RWPE2 (cell line): ENCODE results near the gene RPL7A.

ENCODE experiments used
- ATAC-seq: fragments of 200-7000 bp; cut with Tn5 transposase; 3 replicates; pipeline ENCODE4 v1.9.1; 2021; ENCODE audit warnings: low read depth
- DNase-seq: peaks from one replicate; pipeline ENCODE4 v3.0.0-alpha.2; 2020; ENCODE audit warnings: low spot score
- H3K27ac ChIP-seq: fragments of 450-650 bp; 2 replicates; pipeline ENCODE4 v1.5.1; 2017; ENCODE audit warnings: mild to moderate bottlenecking; ENCODE audit not compliant: poor library complexity, severe bottlenecking
- H3K27me3 ChIP-seq: fragments of 250-450 bp; sonication (Bioruptor Pico); 2 replicates; pipeline ENCODE4 v1.5.1; 2021; ENCODE audit warnings: mild to moderate bottlenecking, moderate library complexity; ENCODE audit not compliant: insufficient read depth, poor library complexity, severe bottlenecking
- H3K36me3 ChIP-seq: fragments of 250-450 bp; sonication (Bioruptor Pico); 2 replicates; pipeline ENCODE4 v1.5.1; 2020; ENCODE audit warnings: low read depth, mild to moderate bottlenecking, moderate library complexity
- H3K4me1 ChIP-seq: fragments of 250-450 bp; sonication (Bioruptor Pico); 2 replicates; pipeline ENCODE4 v1.5.1; 2021; ENCODE audit warnings: mild to moderate bottlenecking, moderate library complexity; ENCODE audit not compliant: insufficient read depth, poor library complexity, severe bottlenecking
- H3K4me3 ChIP-seq: fragments of 250-450 bp; sonication (Bioruptor Pico); 2 replicates; pipeline ENCODE4 v1.5.1; 2021; ENCODE audit warnings: mild to moderate bottlenecking, moderate library complexity; ENCODE audit not compliant: severe bottlenecking
- H3K9me3 ChIP-seq: fragments of 250-450 bp; sonication (Bioruptor Pico); 2 replicates; pipeline ENCODE4 v1.5.1; 2021; ENCODE audit warnings: mild to moderate bottlenecking, moderate library complexity; ENCODE audit not compliant: severe bottlenecking
- CTCF ChIP-seq: fragments of 450-650 bp; IDR thresholded peaks from one replicate; pipeline ENCODE4 v1.5.1; 2017; ENCODE audit warnings: mild to moderate bottlenecking, moderate library complexity; ENCODE audit not compliant: poor library complexity, severe bottlenecking

The RPL7A gene

GRCh38 chr9:133356391-133357091 is 8.5 kb downstream of the RPL7A start, which contains the start of the genes SURF1 and SURF2:
Gene SURF1 (minus strand): TSS chr9:133356487. CDS start chr9:133356453, 34 bp downstream.
Gene SURF2 (plus strand): TSS chr9:133356550. CDS start chr9:133356593, 43 bp downstream.
- peak; percentile 29 for TF ChIP-seq CTCF
- Histone ChIP-seq H3K4me1 (no peaks in the 10 kb centered on the region), H3K4me3 (peak within 1 kb of the TSS; percentile 46), H3K9me3 (no peaks in the 10 kb centered on the region), H3K27ac (peak within 1 kb of the TSS; percentile 51), H3K36me3 (peaks cover 71% of the 10 kb centered on the region), H3K27me3 (no peaks in the 10 kb centered on the region)
- DNase-seq, result peak; percentile 89
- peak; percentile 67 for ATAC-seq

GRCh38 chr9:133357656-133358055 is 9.6 kb downstream of the RPL7A start:
- no peaks in the 10 kb centered on the region for H3K9me3 ChIP-seq
- H3K27me3 ChIP-seq, result no peaks in the 10 kb centered on the region
- H3K27ac ChIP-seq, result no peak overlapping the region
- H3K4me3 ChIP-seq, result no peak overlapping the region
- DNase-seq (no peak), ATAC-seq (no peak)
- peaks cover 71% of the 10 kb centered on the region for H3K36me3 ChIP-seq
- TF ChIP-seq CTCF, result no peak
- H3K4me1 ChIP-seq, result no peaks in the 10 kb centered on the region

GRCh38 chr9:133359399-133360175 is 11.6 kb downstream of the RPL7A start:
- peaks cover 71% of the 10 kb centered on the region for H3K36me3 ChIP-seq
- ATAC-seq (no peak), DNase-seq (no peak)
- H3K27me3 ChIP-seq, result no peaks in the 10 kb centered on the region
- H3K27ac ChIP-seq, result no peak overlapping the region
- TF ChIP-seq CTCF, result peak; percentile 38
- H3K4me1 ChIP-seq, result no peaks in the 10 kb centered on the region
- H3K9me3 ChIP-seq, result no peaks in the 10 kb centered on the region
- H3K4me3 ChIP-seq, result no peak overlapping the region

GRCh38 chr9:133360400-133361393 is 12.7 kb downstream of the RPL7A start:
- no peak overlapping the region for H3K4me3 ChIP-seq
- DNase-seq (no peak), ATAC-seq (no peak)
- no peak overlapping the region for H3K27ac ChIP-seq
- H3K4me1 ChIP-seq, result peaks cover 10% of the 10 kb centered on the region
- no peaks in the 10 kb centered on the region for H3K9me3 ChIP-seq
- no peaks in the 10 kb centered on the region for H3K27me3 ChIP-seq
- TF ChIP-seq CTCF, result no peak
- peaks cover 81% of the 10 kb centered on the region for H3K36me3 ChIP-seq
